ENCODE data around the gene CCDC77. TPM values are rescaled to one million over a fixed set of nuclear protein-coding genes. Genes with fewer than 3 reads are reported as not detected.
A peak's percentile ranks its signal among the peaks of the same experiment; 100 is the strongest.

The CCDC77 gene
- total RNA-seq, 1 donor from 2014 or later: 8.3 TPM

GRCh38 chr12:450438-450837 lies 49.0 kb downstream of the CCDC77 start:
- DNase-seq (ENCODE audit: extremely low spot score in 2 of 2): no peak
- Histone ChIP-seq H3K36me3 (no peaks in the 10 kb centered on the region), H3K4me3 (no peak overlapping the region), H3K4me1 (no peaks in the 10 kb centered on the region), H3K27me3 (no peaks in the 10 kb centered on the region), H3K27ac (no peak overlapping the region), H3K9me3 (no peaks in the 10 kb centered on the region)
- TF ChIP-seq POLR2AphosphoS5 (IDR thresholded peaks at IDR 0.05; ENCODE audit: insufficient read depth in 1 of 2, low read depth in 1 of 2) (no peak), CTCF (IDR thresholded peaks at IDR 0.05) (no peak), POLR2A (IDR thresholded peaks at IDR 0.05) (no peak)
- intact Hi-C loops (cut with DNase I): no loop called here

- no peak overlapping the region for H3K4me3 ChIP-seq
- no peaks in the 10 kb centered on the region for H3K9me3 ChIP-seq
- H3K27me3 ChIP-seq: no peaks in the 10 kb centered on the region
- TF ChIP-seq POLR2AphosphoS5 (IDR thresholded peaks at IDR 0.05; ENCODE audit: insufficient read depth in 1 of 2, low read depth in 1 of 2) (no peak), CTCF (IDR thresholded peaks at IDR 0.05) (peak in 1 of 3 experiments; percentile 30)
- intact Hi-C loops (cut with DNase I): no loop called here
- DNase-seq (ENCODE audit: extremely low spot score in 2 of 2): no peak
- H3K36me3 ChIP-seq: no peaks in the 10 kb centered on the region
- H3K27ac ChIP-seq: no peak overlapping the region
- H3K4me1 ChIP-seq: no peaks in the 10 kb centered on the region
Measured at GRCh38 chr12:452667-453210, 51.3 kb downstream of the CCDC77 start.

- no peaks in the 10 kb centered on the region for H3K9me3 ChIP-seq
- peaks cover 8% of the 10 kb centered on the region for H3K4me1 ChIP-seq
- H3K36me3 ChIP-seq: no peaks in the 10 kb centered on the region
- intact Hi-C loops (cut with DNase I): loop anchor here (5.0 kb wide), 1 partner anchor 92 kb away; no protein-coding TSS in a partner anchor
- H3K27me3 ChIP-seq: no peaks in the 10 kb centered on the region
- no peak overlapping the region for H3K4me3 ChIP-seq
- H3K27ac ChIP-seq: no peak overlapping the region
- TF ChIP-seq POLR2AphosphoS5 (IDR thresholded peaks at IDR 0.05; ENCODE audit: insufficient read depth in 1 of 2, low read depth in 1 of 2) (no peak), POLR2A (IDR thresholded peaks at IDR 0.05) (no peak), CTCF (IDR thresholded peaks at IDR 0.05) (no peak)
- DNase-seq (ENCODE audit: extremely low spot score in 2 of 2): no peak
Measured at GRCh38 chr12:454833-455232, 53.4 kb downstream of the CCDC77 start.

GRCh38 chr12:455821-456220 lies 54.4 kb downstream of the CCDC77 start:
- Histone ChIP-seq H3K9me3 (no peaks in the 10 kb centered on the region), H3K4me3 (no peak overlapping the region), H3K27me3 (no peaks in the 10 kb centered on the region), H3K27ac (no peak overlapping the region), H3K4me1 (peaks cover 13% of the 10 kb centered on the region), H3K36me3 (no peaks in the 10 kb centered on the region)
- intact Hi-C loops (cut with DNase I): loop anchor here (5.0 kb wide), 1 partner anchor 91 kb away; no protein-coding TSS in a partner anchor
- no peak for DNase-seq (ENCODE audit: extremely low spot score in 2 of 2)
- no peak for TF ChIP-seq POLR2AphosphoS5 (IDR thresholded peaks at IDR 0.05; ENCODE audit: insufficient read depth in 1 of 2, low read depth in 1 of 2)
- no peak for TF ChIP-seq POLR2A (IDR thresholded peaks at IDR 0.05)
- TF ChIP-seq CTCF (IDR thresholded peaks at IDR 0.05): no peak

GRCh38 chr12:457676-458075 lies 56.2 kb downstream of the CCDC77 start:
- TF ChIP-seq POLR2AphosphoS5 (IDR thresholded peaks at IDR 0.05; ENCODE audit: insufficient read depth in 1 of 2, low read depth in 1 of 2): no peak
- no peak for TF ChIP-seq CTCF (IDR thresholded peaks at IDR 0.05)
- no peak for TF ChIP-seq POLR2A (IDR thresholded peaks at IDR 0.05)
- DNase-seq (ENCODE audit: extremely low spot score in 2 of 2): no peak
- intact Hi-C loops (cut with DNase I): loop anchor here (5.0 kb wide), 1 partner anchor 90 kb away; no protein-coding TSS in a partner anchor
- H3K4me3 ChIP-seq: no peak overlapping the region
- H3K27me3 ChIP-seq: no peaks in the 10 kb centered on the region
- H3K36me3 ChIP-seq: no peaks in the 10 kb centered on the region
- no peak overlapping the region for H3K27ac ChIP-seq
- H3K4me1 ChIP-seq: peaks cover 18% of the 10 kb centered on the region
- no peaks in the 10 kb centered on the region for H3K9me3 ChIP-seq

Measured in vagina (tissue), 2 donors.